H1 (cell line): ENCODE data around the gene SEPTIN7. TPM values are rescaled to one million over a fixed set of nuclear protein-coding genes. Genes with fewer than 3 reads are reported as not detected.

Source experiments
- CTCF ChIA-PET: fragments of 300-600 bp; sonication (Branson Sonifier 250); formaldehyde crosslinking; loops from one replicate; lab custom pipeline; 2021; ENCODE audit not compliant: partially characterized antibody; lab: Charles Lee
- POLR2A ChIA-PET: fragments of 300-600 bp; sonication (Branson Sonifier 250); formaldehyde crosslinking; loops from one replicate; lab custom pipeline; 2021; ENCODE audit warnings: inconsistent platforms; ENCODE audit not compliant: partially characterized antibody; lab: Charles Lee
- DNase-seq, 2 experiments: peaks; one replicate each; pipeline versions ENCODE4 v3.0.0 to v3.0.0-alpha.2; 2010 to 2022; ENCODE audit warnings: low spot score in 2 of 2, low read depth in 1 of 2, mixed read lengths in 1 of 2
- FAIRE-seq: peaks from 2 replicates; lab custom pipeline; 2011; peaks lifted over from hg19 to GRCh38; lab: Jason Lieb, UNC
- H2AFZ ChIP-seq: 2 replicates; pipeline ENCODE4 v1.8.1; 2012; ENCODE audit warnings: low read length, inconsistent platforms
- H2AK5ac ChIP-seq: 2 replicates; pipeline ENCODE4 v1.6.1; 2013; ENCODE audit warnings: low read depth, low read length
- H2BK120ac ChIP-seq: replicated peaks from 2 replicates; pipeline ENCODE3; 2013; ENCODE audit warnings: low read depth, low read length, inconsistent platforms
- H2BK12ac ChIP-seq: 2 replicates; pipeline ENCODE4 v1.6.1; 2013; ENCODE audit warnings: low read depth, low read length
- H2BK15ac ChIP-seq: 2 replicates; pipeline ENCODE4 v1.6.1; 2013; ENCODE audit warnings: low read length
- H2BK20ac ChIP-seq: 2 replicates; pipeline ENCODE4 v1.6.1; 2013; ENCODE audit warnings: low read length
- H2BK5ac ChIP-seq: 2 replicates; pipeline ENCODE4 v1.6.1; 2013; ENCODE audit warnings: low read depth, low read length
- H3K14ac ChIP-seq: 2 replicates; pipeline ENCODE4 v1.6.1; 2013; ENCODE audit warnings: inconsistent platforms; ENCODE audit not compliant: insufficient read length
- H3K18ac ChIP-seq: 2 replicates; pipeline ENCODE4 v1.6.1; 2013; ENCODE audit warnings: low read length; ENCODE audit errors: extremely low read depth
- H3K23ac ChIP-seq: 2 replicates; pipeline ENCODE4 v1.6.1; 2013; ENCODE audit warnings: inconsistent platforms; ENCODE audit not compliant: insufficient read length
- H3K23me2 ChIP-seq: 2 replicates; pipeline ENCODE4 v1.6.1; 2013; ENCODE audit warnings: low read depth, low read length
- H3K27ac ChIP-seq: 2 replicates; pipeline ENCODE4 v1.6.1; 2011; ENCODE audit warnings: low read depth, low read length, inconsistent platforms
- H3K27me3 ChIP-seq, 4 experiments: replicated peaks in 1 of 4; 1 replicate in 1 of 4; 2 replicates in 3 of 4; pipeline versions ENCODE4 v1.6.1 to v1.8.1; 2011 to 2013; ENCODE audit warnings: low read length in 3 of 4, mild to moderate bottlenecking in 3 of 4, inconsistent platforms in 2 of 4, mixed read lengths in 2 of 4, moderate library complexity in 1 of 4; ENCODE audit not compliant: control insufficient read depth in 3 of 4, insufficient read depth in 3 of 4; ENCODE audit errors: extremely low read depth in 1 of 4
- H3K36me3 ChIP-seq, 4 experiments: 2 replicates each; pipeline versions ENCODE4 v1.6.1 to v1.8.1; 2011 to 2013; ENCODE audit warnings: mild to moderate bottlenecking in 4 of 4, low read length in 3 of 4, moderate library complexity in 2 of 4, control low read depth in 1 of 4, inconsistent platforms in 1 of 4; ENCODE audit not compliant: insufficient read depth in 4 of 4, control insufficient read depth in 2 of 4
- H3K4ac ChIP-seq: replicated peaks from 2 replicates; pipeline ENCODE3; 2013; ENCODE audit warnings: low read length, low read depth, mixed read lengths, inconsistent platforms; ENCODE audit not compliant: insufficient read length
- H3K4me1 ChIP-seq, 4 experiments: replicated peaks in 1 of 4; 1 replicate in 1 of 4; 2 replicates in 3 of 4; pipeline versions ENCODE4 v1.6.1 to v1.8.1; 2011 to 2013; ENCODE audit warnings: low read length in 3 of 4, inconsistent platforms in 2 of 4, mixed read lengths in 1 of 4; ENCODE audit not compliant: insufficient read depth in 4 of 4, control insufficient read depth in 3 of 4
- H3K4me2 ChIP-seq, 2 experiments: 2 replicates each; pipeline versions ENCODE4 v1.6.1 to v1.8.1; 2011 to 2013; ENCODE audit warnings: low read depth in 2 of 2, low read length in 2 of 2, control low read depth in 1 of 2, inconsistent platforms in 1 of 2, mild to moderate bottlenecking in 1 of 2; ENCODE audit not compliant: insufficient read depth in 1 of 2
- H3K4me3 ChIP-seq, 4 experiments: fragments of 200-600, 300-600 bp in 1 of 4; sonication (generic), shearing (Covaris generic), sonication (Bioruptor Twin) in 1 of 4; 2 replicates each; pipeline versions ENCODE4 v1.5.1 to v1.8.1; 2011 to 2016; ENCODE audit warnings: low read length in 4 of 4, low read depth in 3 of 4, control low read depth in 2 of 4, inconsistent platforms in 2 of 4, mild to moderate bottlenecking in 2 of 4, mixed read lengths in 1 of 4, moderate library complexity in 1 of 4; ENCODE audit not compliant: insufficient read depth in 2 of 4; ENCODE audit errors: extremely low read depth in 1 of 4
- H3K56ac ChIP-seq: replicated peaks from 2 replicates; pipeline ENCODE3; 2013; ENCODE audit warnings: low read depth, mild to moderate bottlenecking, mixed read lengths, low read length, inconsistent platforms; ENCODE audit not compliant: insufficient read length
- H3K79me1 ChIP-seq: 2 replicates; pipeline ENCODE4 v1.6.1; 2013; ENCODE audit warnings: low read depth, low read length, control low read depth
- H3K79me2 ChIP-seq, 2 experiments: 2 replicates each; pipeline versions ENCODE4 v1.6.1 to v1.8.1; 2012 to 2013; ENCODE audit warnings: low read length in 2 of 2, mild to moderate bottlenecking in 2 of 2, inconsistent platforms in 1 of 2; ENCODE audit not compliant: insufficient read depth in 2 of 2, control insufficient read depth in 1 of 2
- H3K9ac ChIP-seq, 4 experiments: replicated peaks in 1 of 4; 1 replicate in 1 of 4; 2 replicates in 3 of 4; pipeline versions ENCODE4 v1.6.1 to v1.8.1; 2011 to 2013; ENCODE audit warnings: low read depth in 3 of 4, low read length in 3 of 4, control low read depth in 2 of 4, mild to moderate bottlenecking in 2 of 4, moderate library complexity in 2 of 4, inconsistent platforms in 1 of 4; ENCODE audit errors: extremely low read depth in 1 of 4
- H3K9me3 ChIP-seq, 2 experiments: 2 replicates each; pipeline versions ENCODE4 v1.6.1 to v1.8.1; 2012 to 2013; ENCODE audit warnings: mild to moderate bottlenecking in 2 of 2, moderate library complexity in 2 of 2, control low read depth in 1 of 2, inconsistent platforms in 1 of 2, low read depth in 1 of 2, low read length in 1 of 2, mixed read lengths in 1 of 2; ENCODE audit not compliant: insufficient read depth in 2 of 2
- H4K20me1 ChIP-seq, 2 experiments: replicated peaks in 1 of 2; 2 replicates each; pipeline versions ENCODE3 to v1.8.1; 2011 to 2013; ENCODE audit warnings: inconsistent platforms in 2 of 2, low read length in 2 of 2, mild to moderate bottlenecking in 1 of 2; ENCODE audit not compliant: insufficient read depth in 2 of 2, control insufficient read depth in 1 of 2
- H4K5ac ChIP-seq: 2 replicates; pipeline ENCODE4 v1.6.1; 2013; ENCODE audit warnings: low read length, low read depth, mixed read lengths, inconsistent platforms; ENCODE audit not compliant: insufficient read length
- H4K8ac ChIP-seq: 2 replicates; pipeline ENCODE4 v1.8.0; 2013; ENCODE audit warnings: mild to moderate bottlenecking, moderate library complexity, low read length, inconsistent platforms; ENCODE audit not compliant: insufficient read depth; ENCODE audit errors: extremely low read depth
- H4K91ac ChIP-seq: replicated peaks from 2 replicates; pipeline ENCODE3; 2013; ENCODE audit warnings: low read length, mixed read lengths, inconsistent platforms; ENCODE audit not compliant: insufficient read length
- CBX8 ChIP-seq: fragments of 300-800, 300-1000 bp; sonication (generic); IDR thresholded peaks from 2 replicates; pipeline ENCODE4 v1.7.1; 2016; ENCODE audit warnings: low read depth, low read length, borderline replicate concordance
- CHD1 ChIP-seq: IDR thresholded peaks from 2 replicates; pipeline ENCODE4 v1.6.1; 2012; ENCODE audit warnings: low read depth, low read length, improper control_type of control experiment
- FOSL1 ChIP-seq: IDR thresholded peaks from 2 replicates; pipeline ENCODE4 v1.6.1; 2011; ENCODE audit warnings: mild to moderate bottlenecking, low read depth, low read length, moderate library complexity; ENCODE audit not compliant: insufficient read depth
- GABPA ChIP-seq: IDR thresholded peaks from 2 replicates; pipeline ENCODE4 v1.6.1; 2011; ENCODE audit warnings: mild to moderate bottlenecking, low read length, moderate library complexity, borderline replicate concordance; ENCODE audit not compliant: insufficient read depth
- JUN ChIP-seq: IDR thresholded peaks from 2 replicates; pipeline ENCODE4 v1.6.1; 2011; ENCODE audit warnings: low read depth, mild to moderate bottlenecking, improper control_type of control experiment, low read length
- POLR2A ChIP-seq, 2 experiments: IDR thresholded peaks; 1 replicate in 1 of 2; 2 replicates in 1 of 2; pipeline ENCODE4 v1.6.1; 2011; ENCODE audit warnings: low read depth in 2 of 2, low read length in 2 of 2, mild to moderate bottlenecking in 2 of 2; ENCODE audit errors: control extremely low read depth in 1 of 2
- SRF ChIP-seq: IDR thresholded peaks from 2 replicates; pipeline ENCODE4 v1.6.1; 2011; ENCODE audit warnings: mild to moderate bottlenecking, low read depth, low read length, moderate library complexity
- WGBS, 2 experiments: shearing (Covaris generic) in 1 of 2; methylation state at CpG; one replicate each; pipeline versions ENCODE4 v1.1.6 to v1.1.7; 2013 to 2015; ENCODE audit warnings: low lambda C conversion rate in 2 of 2, mixed read lengths in 2 of 2, inconsistent platforms in 1 of 2, low coverage in 1 of 2, missing lambda C conversion rate in 1 of 2; ENCODE audit not compliant: insufficient replicate concordance in 2 of 2, insufficient coverage in 1 of 2, insufficient read length in 1 of 2; ENCODE audit errors: extremely low coverage in 1 of 2, missing lambda C conversion rate in 1 of 2; 5-methylcytosine and 5-hydroxymethylcytosine counted together
- long read RNA-seq, 2 experiments: library from RNA in 1 of 2; library from capped mRNA in 1 of 2; stranded (forward); transcript quantifications; one replicate each; pipeline ENCODE4 v2.0.0, GENCODE V29; 2021; ENCODE audit warnings: inconsistent platforms in 1 of 2
- polyA minus RNA-seq, 3 experiments: library from RNA; depleted of rRNA, polyadenylated mRNA; stranded (reverse); fragments of >200 nt; gene quantifications; 1 replicate in 2 of 3; 2 replicates in 1 of 3; pipeline ENCODE4 v1.2.3, GENCODE V29; 2011
- polyA plus RNA-seq, 7 experiments: library from polyadenylated mRNA; depleted of rRNA in 3 of 7; stranded (reverse) in 5 of 7; unstranded in 2 of 7; fragments of >200 nt in 5 of 7; fragments of 200-250 nt in 2 of 7; gene quantifications; 1 replicate in 5 of 7; 2 replicates in 1 of 7; 4 replicates in 1 of 7; pipeline versions ENCODE4 v1.2.1 to v1.2.3, GENCODE V29; 2011 to 2013; ENCODE audit warnings: missing spikeins in 2 of 7, mixed read lengths in 2 of 7
- total RNA-seq: library from RNA; stranded (reverse); fragmentation: NEBNext Ultra II Directional; extraction: Animal tissue kit (Norgen Biotek cat#: 25700); gene quantifications from 2 replicates; pipeline ENCODE4 v1.2.1, GENCODE V29; 2021

SEPTIN7 gene
- total RNA-seq (177 and 183 TPM in 2 replicates), polyA plus RNA-seq (2011; rRNA removed) (36.6 and 85.3 TPM in 2 replicates), polyA minus RNA-seq (2011; rRNA and poly(A)+ RNA removed) (79.6 and 117 TPM in 2 replicates)
- 98.4 TPM for polyA plus RNA-seq (2011; cell fraction: cytosol; rRNA removed)
- 20.1 TPM for polyA plus RNA-seq (2011; cell fraction: nucleus; rRNA removed)
- 93.7 to 256 TPM (median 114 TPM) in 4 replicates for polyA plus RNA-seq (2012, experiment 1 of 2)
- polyA plus RNA-seq (2012, experiment 2 of 2), result 18.3 TPM
- polyA plus RNA-seq (2013, experiment 1 of 2), result 128 TPM
- 131 TPM for polyA plus RNA-seq (2013, experiment 2 of 2)
- 43.0 TPM for polyA minus RNA-seq (2011; cell fraction: cytosol; rRNA and poly(A)+ RNA removed)
- 86.5 TPM for polyA minus RNA-seq (2011; cell fraction: nucleus; rRNA and poly(A)+ RNA removed)
- long read RNA-seq, experiment 1, full-length matches to known transcripts, result 32 of 171 reads
- long read RNA-seq, experiment 1, partial matches to known transcripts, result 129 of 171 reads
- long read RNA-seq, experiment 1, other reads (novel, unspliced or antisense), result 10 of 171 reads
- long read RNA-seq, experiment 2, full-length matches to known transcripts, result 172 of 263 reads
- long read RNA-seq, experiment 2, partial matches to known transcripts, result 59 of 263 reads
- long read RNA-seq, experiment 2, other reads (novel, unspliced or antisense), result 32 of 263 reads

DNA sequence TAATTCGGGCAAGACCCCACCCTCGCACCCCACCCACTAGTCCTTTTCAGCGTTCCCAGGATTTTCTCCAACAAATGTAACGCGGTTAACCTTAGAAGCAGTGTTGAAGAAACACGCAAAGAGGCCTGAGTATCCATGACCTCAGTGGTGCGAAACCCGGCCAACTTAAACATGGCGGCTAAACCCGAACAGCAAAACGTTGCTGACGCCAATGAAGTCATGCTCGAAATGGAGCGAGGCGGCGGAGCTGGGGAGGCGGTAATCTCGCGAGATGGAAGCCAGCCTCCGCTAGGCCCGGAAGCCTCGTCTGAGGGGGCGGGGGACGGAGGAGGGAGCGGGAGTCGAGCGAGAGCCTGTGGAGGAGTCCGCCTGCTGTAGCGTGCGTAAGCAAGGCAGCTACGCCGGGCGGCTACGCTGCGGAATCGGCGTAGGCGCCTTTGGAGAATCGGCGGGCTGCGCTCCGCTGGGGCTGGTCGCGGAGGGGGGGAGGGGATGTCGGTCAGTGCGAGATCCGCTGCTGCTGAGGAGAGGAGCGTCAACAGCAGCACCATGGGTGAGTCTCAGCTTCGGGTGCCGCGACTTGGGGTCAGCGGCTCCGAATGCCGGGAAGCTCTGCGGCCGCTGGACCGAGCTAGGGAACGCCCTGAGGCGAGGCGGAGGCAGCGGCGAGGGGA is at the start of gene SEPTIN7:
TSS of gene SEPTIN7 (plus strand) at position 340 of the 674 bp plus-strand sequence. CDS start at position 493, 153 bp downstream.
- H3K79me2 ChIP-seq, result peaks cover 17 to 40% of the 10 kb centered on the region in 2 experiments
- peak; percentile 95 to 97 for DNase-seq
- TF ChIP-seq FOSL1, result peak; percentile 96
- TF ChIP-seq CHD1, result no peak
- no peak for TF ChIP-seq CBX8
- TF ChIP-seq POLR2A (IDR thresholded peaks at IDR 0.05; ENCODE audit: control extremely low read depth in 1 of 2, low read depth in 2 of 2, low read length in 2 of 2), result peak; percentile 86 to 91
- TF ChIP-seq GABPA, result no peak
- no peak for TF ChIP-seq JUN
- TF ChIP-seq SRF, result no peak

More for the DNA sequence above, at the start of gene SEPTIN7:
- Histone ChIP-seq H3K18ac (peak within 1 kb of the TSS; percentile 97), H2AFZ (peak within 1 kb of the TSS; percentile 90), H3K79me1 (no peaks in the 10 kb centered on the region; the same call in 1 of the 2 replicates), H4K91ac (peak within 1 kb of the TSS; percentile 99), H3K9ac (peak within 1 kb of the TSS; percentile 88 to 99 (median 96)), H3K4me3 (peak within 1 kb of the TSS; percentile 84 to 94 (median 88)), H3K9me3 (no peaks in the 10 kb centered on the region), H3K14ac (no peak within 1 kb of the TSS), H4K20me1 (peaks cover 0 to 5% of the 10 kb centered on the region in 2 experiments), H2BK20ac (0 out of 2 replicates have a peak within 1 kb of the TSS, but pooled peaks have one; percentile 35), H2BK12ac (peak within 1 kb of the TSS; percentile 97), H2BK15ac (peak within 1 kb of the TSS; percentile 99; the same call in 1 of the 2 replicates), H4K5ac (peak within 1 kb of the TSS; percentile 99), H3K4me2 (peak within 1 kb of the TSS; percentile 78 to 85), H3K56ac (peak within 1 kb of the TSS; percentile 99), H3K4ac (peak within 1 kb of the TSS; percentile 81), H3K23me2 (peaks cover 6% of the 10 kb centered on the region), H3K27ac (peak within 1 kb of the TSS; percentile 99), H3K4me1 (peaks cover 0 to 6% (median 1%) of the 10 kb centered on the region in 4 experiments; a peak in 3 of 7 replicates), H3K27me3 (no peaks in the 10 kb centered on the region), H3K23ac (no peak within 1 kb of the TSS), H4K8ac (peak within 1 kb of the TSS; percentile 99), H3K36me3 (no peaks in the 10 kb centered on the region), H2BK120ac (peak within 1 kb of the TSS; percentile 84), H2AK5ac (no peak within 1 kb of the TSS), H2BK5ac (peak within 1 kb of the TSS; percentile 99)
- ChIA-PET POLR2A (interaction anchor here (0.5 to 4.8 kb wide), 37 partner anchors 8 to 150 kb away, joined by 3 to 38 read pairs (median 5); partner anchors contain the start of gene HERPUD2), CTCF (interaction anchor here (1.3 to 3.5 kb wide), 9 partner anchors 10 to 114 kb away, joined by 4 to 17 read pairs (median 9); no protein-coding TSS in a partner anchor)
- WGBS, 2 experiments, result 1% methylated on average over 45 of the region's 62 CpGs; no CpG with 5 or more reads in 1 of the 2 experiments
- FAIRE-seq, result no peak
